NCI-H2196 treated with DMSO at 0.1 percent for 48 hours (cell line): ENCODE results near the gene RARS2.

Source experiments
- DNase-seq: peaks from one replicate; lab custom pipeline; 2025; ENCODE audit not compliant: unreplicated experiment; lab: John Stamatoyannopoulos, UW

RARS2 gene

GRCh38 chr6:87574237-87574804, 15.5 kb downstream of the RARS2 start:
- peak; percentile 19 for DNase-seq

GRCh38 chr6:87573307-87574024, 16.3 kb downstream of the RARS2 start:
- DNase-seq = no peak

DNA sequence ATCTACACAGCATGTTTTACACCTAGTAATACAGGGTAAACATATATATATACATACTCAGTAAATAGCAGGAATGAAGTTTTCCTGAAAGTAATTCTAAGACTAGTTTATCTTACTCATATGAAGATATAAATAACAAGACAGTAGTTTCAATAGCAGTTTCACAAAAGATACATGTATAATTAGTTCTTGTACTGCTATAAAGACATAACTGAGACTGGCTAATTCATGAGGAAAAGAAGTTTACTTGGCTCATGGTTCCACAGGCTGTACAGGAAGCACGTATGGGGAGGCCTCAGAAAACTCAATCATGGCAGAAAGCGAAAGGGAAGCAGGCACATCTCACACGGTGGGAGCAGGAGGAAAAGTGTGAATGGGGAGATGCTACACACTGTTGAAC, 16.9 kb downstream of the RARS2 start:
- DNase-seq = no peak

DNA sequence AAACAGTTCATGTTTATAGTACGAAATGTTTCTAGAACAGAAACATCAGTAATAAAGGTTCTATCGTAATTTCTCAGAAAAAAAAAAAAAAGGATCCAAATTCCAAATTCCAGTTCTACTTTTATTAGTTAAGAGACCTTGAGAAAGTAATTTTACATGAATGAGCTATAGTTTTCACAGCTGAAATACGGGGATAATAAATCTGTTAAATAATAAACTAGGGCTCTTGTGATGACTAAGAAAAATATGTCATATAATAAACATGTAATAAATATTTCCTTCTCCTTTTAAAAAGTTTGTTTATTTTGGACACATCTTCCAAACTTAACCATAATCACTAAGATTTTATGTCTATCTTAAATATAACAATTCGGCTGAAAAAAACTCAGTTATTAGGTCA, 17.8 kb downstream of the RARS2 start:
- no peak for DNase-seq

DNA sequence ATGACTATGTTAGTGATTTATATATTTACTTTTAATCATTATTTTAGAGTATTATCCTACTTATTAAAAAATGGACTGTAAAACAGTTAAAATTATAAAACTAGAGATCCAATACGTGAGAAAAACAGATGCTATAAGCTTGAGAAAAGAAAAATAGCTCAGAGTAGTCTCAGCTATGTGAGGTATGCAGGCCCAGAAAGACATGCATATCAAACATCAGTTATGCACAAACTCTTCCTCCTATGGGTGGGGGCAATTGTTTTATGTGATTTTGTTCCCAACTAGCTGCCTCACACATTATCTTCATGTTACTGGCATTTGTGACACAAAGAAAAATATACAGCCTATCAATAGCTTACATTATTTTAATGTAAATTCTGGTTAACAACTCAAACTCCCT, 28.8 kb downstream of the RARS2 start:
- DNase-seq = no peak

DNA sequence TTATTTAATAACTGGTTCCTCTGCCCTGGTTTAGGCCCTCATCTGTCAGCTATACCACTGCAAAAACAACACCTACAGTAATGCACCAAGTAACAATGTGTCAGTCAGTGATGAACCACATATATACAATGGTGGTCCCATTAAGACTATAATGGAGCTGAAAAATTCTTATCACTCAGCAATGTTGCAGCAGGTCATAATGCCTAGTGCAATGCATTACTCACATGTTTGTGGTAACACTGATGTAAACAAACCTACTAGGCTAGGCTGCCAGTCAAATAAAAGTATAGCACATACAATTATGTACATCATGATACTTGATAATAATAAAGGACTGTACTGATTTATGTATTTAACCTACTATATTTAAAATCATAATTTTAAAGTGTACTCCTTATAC, 31.3 kb downstream of the RARS2 start:
- no peak for DNase-seq

GRCh38 chr6:87555506-87555905, 34.3 kb downstream of the RARS2 start:
- DNase-seq = no peak

DNA sequence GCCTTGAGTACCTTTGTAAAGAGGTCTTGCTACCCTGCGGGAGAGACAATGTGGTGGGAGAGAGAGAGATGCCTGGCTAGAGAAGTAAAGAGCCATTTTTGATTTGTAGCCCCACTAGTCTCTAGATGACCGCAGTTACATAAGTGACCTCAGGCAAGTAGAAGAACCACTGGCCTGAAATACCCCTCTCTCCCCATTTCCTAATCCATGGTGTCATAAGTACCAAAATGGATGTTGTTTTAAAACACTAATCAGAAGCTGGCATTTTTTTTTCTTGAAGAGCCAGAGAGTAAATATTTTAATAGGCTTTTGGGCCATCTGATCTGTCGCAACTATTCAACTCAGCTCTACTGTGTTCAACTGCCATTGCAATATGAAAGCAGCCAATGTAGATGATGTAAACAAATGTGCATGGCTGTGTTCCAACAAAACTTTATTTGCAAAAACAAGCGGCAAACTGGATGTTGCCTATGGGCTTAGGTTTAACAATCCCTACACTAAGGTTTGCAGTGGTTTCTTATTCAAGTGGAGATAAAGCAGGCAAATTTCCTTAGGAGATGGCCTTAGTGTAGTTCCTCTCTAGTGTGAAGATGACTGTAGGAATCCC, 36.5 kb downstream of the RARS2 start:
- DNase-seq = no peak

DNA sequence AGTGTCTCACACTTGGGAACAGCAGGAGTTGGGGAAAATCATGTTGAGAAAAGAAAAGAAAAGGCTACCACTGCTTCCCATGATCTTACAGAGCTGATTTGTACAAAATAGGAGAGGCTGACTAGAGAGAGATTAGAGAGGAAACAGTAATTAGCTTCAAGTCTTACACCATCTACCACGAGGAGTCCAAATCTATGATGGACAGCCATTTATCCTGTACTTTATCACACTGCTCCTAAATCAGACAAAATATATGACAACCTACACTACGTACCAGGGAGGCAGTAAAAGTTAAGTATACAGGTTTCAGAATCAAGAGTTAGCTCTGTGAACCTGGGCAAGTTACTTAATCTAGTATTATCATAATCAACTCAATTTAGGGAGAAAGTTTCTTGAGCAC, 38.0 kb downstream of the RARS2 start:
- no peak for DNase-seq

- no peak for DNase-seq
Measured at GRCh38 chr6:87544474-87544735, 45.4 kb downstream of the RARS2 start.

DNA sequence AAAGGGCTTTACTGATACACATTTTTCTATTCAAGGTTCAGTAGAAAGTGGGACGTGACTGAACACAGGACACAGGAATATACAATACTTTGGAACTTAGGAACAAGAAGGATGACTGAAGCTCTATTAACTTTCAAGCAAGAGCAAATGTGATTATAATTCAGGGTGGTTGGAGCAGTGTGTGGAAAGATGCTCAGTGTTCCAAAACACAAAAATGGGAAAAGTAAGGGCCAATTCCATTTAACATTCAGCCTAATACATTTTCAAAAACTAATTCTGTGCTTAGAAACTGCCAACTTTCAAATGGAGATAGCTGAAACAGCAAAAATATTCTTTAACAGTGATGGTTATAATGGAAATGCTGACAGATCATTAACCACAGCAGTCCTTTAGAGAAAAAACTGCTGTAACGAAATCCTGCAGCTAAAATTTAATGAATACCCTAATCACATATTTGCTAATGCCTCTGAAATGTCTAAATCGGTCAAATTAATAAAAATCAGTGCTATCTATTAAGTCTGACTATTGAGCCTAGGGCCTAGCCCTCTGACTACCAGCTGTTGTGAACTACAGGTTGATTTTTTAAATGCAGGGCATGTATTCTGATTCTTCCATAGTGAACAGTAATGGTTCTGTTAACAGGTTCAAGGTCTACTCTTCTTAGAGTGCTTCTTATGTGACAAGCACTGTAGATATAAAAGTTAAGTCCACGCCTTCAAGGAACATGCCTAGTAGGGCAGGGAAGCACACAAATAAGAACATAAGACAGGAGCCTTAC, 45.9 kb downstream of the RARS2 start:
- DNase-seq = no peak

DNA sequence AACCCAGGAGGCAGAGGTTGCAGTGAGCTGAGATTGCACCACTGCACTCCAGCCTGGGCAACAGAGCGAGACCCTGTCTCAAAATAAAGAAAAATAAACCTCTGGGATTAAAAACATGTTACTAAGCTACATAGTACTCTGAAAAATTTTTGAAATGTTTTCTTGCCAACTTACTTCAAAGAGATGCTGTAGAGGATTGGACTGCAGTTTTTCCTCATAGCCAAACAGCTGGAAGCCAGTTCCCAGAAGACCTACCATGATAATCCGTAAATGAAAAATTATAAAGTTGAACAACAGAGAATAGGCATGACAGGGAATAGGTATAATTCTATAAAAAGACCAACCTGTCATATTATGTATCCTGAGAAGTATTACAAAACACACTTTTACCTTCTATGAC, 48.0 kb downstream of the RARS2 start:
- DNase-seq = no peak

GRCh38 chr6:87541041-87541440, 48.7 kb downstream of the RARS2 start:
- no peak for DNase-seq

- no peak for DNase-seq
Measured at GRCh38 chr6:87540539-87540938, 49.2 kb downstream of the RARS2 start.

- no peak for DNase-seq
Measured at GRCh38 chr6:87539554-87539953, 50.2 kb downstream of the RARS2 start.

- no peak for DNase-seq
Measured at GRCh38 chr6:87538510-87539260, 51.1 kb downstream of the RARS2 start.

DNA sequence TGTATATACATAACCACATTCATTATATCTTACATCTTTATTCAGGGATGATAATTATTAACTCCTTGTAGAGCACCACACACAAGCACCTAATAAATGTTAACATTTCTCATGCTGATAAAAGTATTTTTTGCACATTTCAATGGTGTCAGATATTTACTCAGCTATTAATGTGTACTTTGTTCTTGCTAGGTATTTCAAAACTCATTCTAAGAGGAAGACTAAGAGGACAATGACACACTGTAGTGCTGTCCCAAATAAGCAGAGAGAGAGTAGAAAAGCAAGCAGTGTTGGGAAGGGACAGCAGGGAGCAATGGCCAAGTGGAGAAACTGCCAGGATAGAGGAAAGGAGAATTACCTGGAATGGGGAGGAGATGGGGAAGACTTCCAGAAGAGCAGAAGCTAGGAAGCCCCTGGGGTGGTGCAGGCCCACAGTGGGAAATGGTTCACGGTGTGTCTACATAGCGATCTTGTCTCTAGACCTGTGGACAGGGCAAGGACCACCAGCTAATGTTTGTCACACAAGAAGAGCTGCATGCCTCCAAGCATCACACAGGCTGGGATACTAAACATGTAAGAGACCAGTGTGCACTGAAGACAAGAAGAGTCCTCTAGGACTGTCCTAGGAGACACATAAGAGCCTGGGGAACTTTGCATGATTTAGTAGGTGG, 55.3 kb downstream of the RARS2 start:
- no peak for DNase-seq

DNA sequence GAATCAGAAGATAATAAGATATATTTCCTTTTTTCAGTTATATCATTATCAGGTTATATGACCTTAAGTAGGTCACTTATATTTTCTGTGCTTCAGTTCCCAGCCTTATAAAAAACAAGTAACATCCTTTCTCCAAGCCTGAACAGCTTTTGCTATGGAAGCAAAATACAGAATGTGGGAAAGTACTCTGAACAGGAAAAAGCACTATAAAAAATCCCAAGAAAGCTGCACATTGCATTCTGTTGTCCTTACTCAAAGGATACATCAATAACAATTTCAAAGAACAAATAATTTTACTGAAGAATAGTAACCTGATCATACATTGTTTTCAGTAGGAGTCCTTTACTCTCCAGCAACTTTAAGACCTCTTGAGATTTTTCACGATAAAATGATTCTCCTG, 60.6 kb downstream of the RARS2 start:
- DNase-seq = no peak

- DNase-seq = no peak
Measured at GRCh38 chr6:87522686-87523085, 67.1 kb downstream of the RARS2 start.

DNA sequence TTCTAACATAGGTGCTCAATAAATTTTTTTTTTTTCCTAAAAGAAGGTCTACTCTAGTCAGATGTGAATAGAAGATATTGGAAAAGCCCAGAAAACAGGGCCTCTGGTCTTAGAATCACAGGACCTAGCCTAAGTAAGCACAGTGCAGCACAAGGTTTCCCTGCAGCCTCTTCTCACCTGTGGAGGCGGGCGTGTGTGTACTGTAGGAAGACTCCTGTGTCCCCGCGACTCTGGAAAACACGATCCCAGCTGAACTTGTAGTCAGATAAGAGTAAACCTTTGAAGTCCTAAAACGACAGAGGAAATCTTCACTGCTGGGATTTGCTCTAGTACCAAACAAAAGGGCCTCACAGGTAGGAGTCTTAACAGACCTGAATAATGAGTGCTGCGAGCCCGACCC, 71.3 kb downstream of the RARS2 start:
- no peak for DNase-seq

DNA sequence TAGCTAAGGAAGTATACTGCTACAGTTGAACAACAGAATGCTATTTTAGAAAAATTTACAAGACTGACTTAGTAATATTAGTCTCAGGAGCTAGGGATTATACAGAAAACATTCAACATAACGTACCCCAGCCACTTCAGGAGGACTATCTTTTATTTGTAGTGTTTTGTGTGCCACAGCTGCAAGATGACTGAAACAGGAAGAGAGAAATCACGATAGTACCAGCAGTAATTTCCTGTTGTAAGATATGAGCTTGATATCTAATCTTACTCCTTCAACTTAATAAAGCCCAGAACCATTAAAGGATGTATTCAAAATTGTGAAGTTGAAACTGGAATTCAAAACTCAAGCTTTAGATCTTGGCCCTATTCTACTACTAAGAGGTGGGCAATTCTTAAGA, 75.0 kb downstream of the RARS2 start:
- no peak for DNase-seq
